Stimulated activated naive CD8-positive, alpha-beta T cell treated with anti-CD3 and anti-CD28 coated beads, Interleukin-15, Interleukin-2, amounts not matched to agents 100 U/mL and 50 U/mL, for 24 hours (primary cell): ENCODE measurements around the gene OR5AU1.
A peak's percentile ranks its signal among the peaks of the same experiment; 100 is the strongest.
"Not testable (repeated sequence)": the region's sequence is repeated elsewhere in the genome, so short reads cannot be mapped to it uniquely, and the experiment has no call there.

Experiments
- ATAC-seq: fragments of 150-1000 bp; cut with Tn5 transposase; one replicate; pipeline ENCODE4 v1.10.0; 2021
- DNase-seq: peaks from one replicate; pipeline ENCODE4 v3.0.0; 2021

The OR5AU1 gene

GRCh38 chr14:21171128-21171527 is 15.3 kb upstream of the OR5AU1 start:
- no peak for ATAC-seq

GRCh38 chr14:21169573-21169972 is 13.7 kb upstream of the OR5AU1 start:
- ATAC-seq (no peak), DNase-seq (no peak)

More at GRCh38 chr14:21171128-21171527, 15.3 kb upstream of the OR5AU1 start:
- no peak for DNase-seq

- peak; percentile 43 for ATAC-seq
- DNase-seq = no peak
Observed at GRCh38 chr14:21168055-21168454, 12.2 kb upstream of the OR5AU1 start.

GRCh38 chr14:21165670-21166069 is 9.8 kb upstream of the OR5AU1 start:
- ATAC-seq = not testable (repeated sequence)

GRCh38 chr14:21165002-21165605 is 9.2 kb upstream of the OR5AU1 start:
- not testable (repeated sequence) for DNase-seq, ATAC-seq

More at GRCh38 chr14:21165670-21166069, 9.8 kb upstream of the OR5AU1 start:
- not testable (repeated sequence) for DNase-seq

- DNase-seq = no peak
Observed at GRCh38 chr14:21163871-21164291, 8.0 kb upstream of the OR5AU1 start.

GRCh38 chr14:21162081-21162480 is 6.2 kb upstream of the OR5AU1 start:
- ATAC-seq = no peak
- no peak for DNase-seq

More at GRCh38 chr14:21163871-21164291, 8.0 kb upstream of the OR5AU1 start:
- no peak for ATAC-seq

GRCh38 chr14:21160061-21160610 is 4.3 kb upstream of the OR5AU1 start:
- DNase-seq (no peak), ATAC-seq (no peak)

GRCh38 chr14:21158175-21158574 is 2.3 kb upstream of the OR5AU1 start:
- not testable (repeated sequence) for ATAC-seq, DNase-seq

GRCh38 chr14:21149641-21150367 is 6.1 kb downstream of the OR5AU1 start:
- ATAC-seq (no peak), DNase-seq (no peak)

GRCh38 chr14:21145437-21145836 is 10.4 kb downstream of the OR5AU1 start:
- no peak for DNase-seq

GRCh38 chr14:21142357-21142756 is 13.5 kb downstream of the OR5AU1 start:
- DNase-seq = no peak
- no peak for ATAC-seq

More at GRCh38 chr14:21145437-21145836, 10.4 kb downstream of the OR5AU1 start:
- no peak for ATAC-seq

- ATAC-seq (no peak), DNase-seq (no peak)
Observed at GRCh38 chr14:21136024-21136423, 19.8 kb downstream of the OR5AU1 start.

- no peak for ATAC-seq
Observed at GRCh38 chr14:21133901-21134300, 22.0 kb downstream of the OR5AU1 start.

GRCh38 chr14:21123429-21123828 is 32.4 kb downstream of the OR5AU1 start:
- DNase-seq (no peak), ATAC-seq (no peak)

More at GRCh38 chr14:21133901-21134300, 22.0 kb downstream of the OR5AU1 start:
- DNase-seq = no peak

- ATAC-seq (no peak), DNase-seq (no peak)
Observed at GRCh38 chr14:21121122-21121521, 34.7 kb downstream of the OR5AU1 start.

- no peak for ATAC-seq
Observed at GRCh38 chr14:21120686-21121085, 35.2 kb downstream of the OR5AU1 start.

GRCh38 chr14:21118933-21119332 is 36.9 kb downstream of the OR5AU1 start:
- no peak for DNase-seq
- no peak for ATAC-seq

More at GRCh38 chr14:21120686-21121085, 35.2 kb downstream of the OR5AU1 start:
- DNase-seq = no peak

- no peak for ATAC-seq
- DNase-seq = no peak
Observed at GRCh38 chr14:21113369-21113768, 42.5 kb downstream of the OR5AU1 start.

- ATAC-seq (no peak), DNase-seq (no peak)
Observed at GRCh38 chr14:21112255-21112654, 43.6 kb downstream of the OR5AU1 start.

- DNase-seq (no peak), ATAC-seq (peak; percentile 74)
Observed at GRCh38 chr14:21109377-21110138, 46.3 kb downstream of the OR5AU1 start.

- ATAC-seq = no peak
Observed at GRCh38 chr14:21108791-21109190, 47.1 kb downstream of the OR5AU1 start.

More at GRCh38 chr14:21108791-21109190, 47.1 kb downstream of the OR5AU1 start:
- DNase-seq = no peak
